H1 (cell line): ENCODE results near the gene SCMH1. TPM values are rescaled to one million over a fixed set of nuclear protein-coding genes. Genes with fewer than 3 reads are reported as not detected.

Source experiments
- CTCF ChIA-PET: fragments of 300-600 bp; sonication (Branson Sonifier 250); formaldehyde crosslinking; loops from one replicate; lab custom pipeline; 2021; ENCODE audit not compliant: partially characterized antibody; lab: Charles Lee
- POLR2A ChIA-PET: fragments of 300-600 bp; sonication (Branson Sonifier 250); formaldehyde crosslinking; loops from one replicate; lab custom pipeline; 2021; ENCODE audit warnings: inconsistent platforms; ENCODE audit not compliant: partially characterized antibody; lab: Charles Lee
- DNase-seq, 2 experiments: peaks; one replicate each; pipeline versions ENCODE4 v3.0.0 to v3.0.0-alpha.2; 2010 to 2022; ENCODE audit warnings: low spot score in 2 of 2, low read depth in 1 of 2, mixed read lengths in 1 of 2
- FAIRE-seq: peaks from 2 replicates; lab custom pipeline; 2011; peaks lifted over from hg19 to GRCh38; lab: Jason Lieb, UNC
- H2AFZ ChIP-seq: 2 replicates; pipeline ENCODE4 v1.8.1; 2012; ENCODE audit warnings: low read length, inconsistent platforms
- H2AK5ac ChIP-seq: 2 replicates; pipeline ENCODE4 v1.6.1; 2013; ENCODE audit warnings: low read depth, low read length
- H2BK120ac ChIP-seq: replicated peaks from 2 replicates; pipeline ENCODE3; 2013; ENCODE audit warnings: low read depth, low read length, inconsistent platforms
- H2BK12ac ChIP-seq: 2 replicates; pipeline ENCODE4 v1.6.1; 2013; ENCODE audit warnings: low read depth, low read length
- H2BK15ac ChIP-seq: 2 replicates; pipeline ENCODE4 v1.6.1; 2013; ENCODE audit warnings: low read length
- H2BK20ac ChIP-seq: 2 replicates; pipeline ENCODE4 v1.6.1; 2013; ENCODE audit warnings: low read length
- H2BK5ac ChIP-seq: 2 replicates; pipeline ENCODE4 v1.6.1; 2013; ENCODE audit warnings: low read depth, low read length
- H3K14ac ChIP-seq: 2 replicates; pipeline ENCODE4 v1.6.1; 2013; ENCODE audit warnings: inconsistent platforms; ENCODE audit not compliant: insufficient read length
- H3K18ac ChIP-seq: 2 replicates; pipeline ENCODE4 v1.6.1; 2013; ENCODE audit warnings: low read length; ENCODE audit errors: extremely low read depth
- H3K23ac ChIP-seq: 2 replicates; pipeline ENCODE4 v1.6.1; 2013; ENCODE audit warnings: inconsistent platforms; ENCODE audit not compliant: insufficient read length
- H3K23me2 ChIP-seq: 2 replicates; pipeline ENCODE4 v1.6.1; 2013; ENCODE audit warnings: low read depth, low read length
- H3K27ac ChIP-seq: 2 replicates; pipeline ENCODE4 v1.6.1; 2011; ENCODE audit warnings: low read depth, low read length, inconsistent platforms
- H3K27me3 ChIP-seq, 4 experiments: replicated peaks in 1 of 4; 1 replicate in 1 of 4; 2 replicates in 3 of 4; pipeline versions ENCODE4 v1.6.1 to v1.8.1; 2011 to 2013; ENCODE audit warnings: low read length in 3 of 4, mild to moderate bottlenecking in 3 of 4, inconsistent platforms in 2 of 4, mixed read lengths in 2 of 4, moderate library complexity in 1 of 4; ENCODE audit not compliant: control insufficient read depth in 3 of 4, insufficient read depth in 3 of 4; ENCODE audit errors: extremely low read depth in 1 of 4
- H3K36me3 ChIP-seq, 4 experiments: 2 replicates each; pipeline versions ENCODE4 v1.6.1 to v1.8.1; 2011 to 2013; ENCODE audit warnings: mild to moderate bottlenecking in 4 of 4, low read length in 3 of 4, moderate library complexity in 2 of 4, control low read depth in 1 of 4, inconsistent platforms in 1 of 4; ENCODE audit not compliant: insufficient read depth in 4 of 4, control insufficient read depth in 2 of 4
- H3K4ac ChIP-seq: replicated peaks from 2 replicates; pipeline ENCODE3; 2013; ENCODE audit warnings: low read length, low read depth, mixed read lengths, inconsistent platforms; ENCODE audit not compliant: insufficient read length
- H3K4me1 ChIP-seq, 4 experiments: replicated peaks in 1 of 4; 1 replicate in 1 of 4; 2 replicates in 3 of 4; pipeline versions ENCODE4 v1.6.1 to v1.8.1; 2011 to 2013; ENCODE audit warnings: low read length in 3 of 4, inconsistent platforms in 2 of 4, mixed read lengths in 1 of 4; ENCODE audit not compliant: insufficient read depth in 4 of 4, control insufficient read depth in 3 of 4
- H3K4me2 ChIP-seq, 2 experiments: 2 replicates each; pipeline versions ENCODE4 v1.6.1 to v1.8.1; 2011 to 2013; ENCODE audit warnings: low read depth in 2 of 2, low read length in 2 of 2, control low read depth in 1 of 2, inconsistent platforms in 1 of 2, mild to moderate bottlenecking in 1 of 2; ENCODE audit not compliant: insufficient read depth in 1 of 2
- H3K4me3 ChIP-seq, 4 experiments: fragments of 200-600, 300-600 bp in 1 of 4; sonication (generic), shearing (Covaris generic), sonication (Bioruptor Twin) in 1 of 4; 2 replicates each; pipeline versions ENCODE4 v1.5.1 to v1.8.1; 2011 to 2016; ENCODE audit warnings: low read length in 4 of 4, low read depth in 3 of 4, control low read depth in 2 of 4, inconsistent platforms in 2 of 4, mild to moderate bottlenecking in 2 of 4, mixed read lengths in 1 of 4, moderate library complexity in 1 of 4; ENCODE audit not compliant: insufficient read depth in 2 of 4; ENCODE audit errors: extremely low read depth in 1 of 4
- H3K56ac ChIP-seq: replicated peaks from 2 replicates; pipeline ENCODE3; 2013; ENCODE audit warnings: low read depth, mild to moderate bottlenecking, mixed read lengths, low read length, inconsistent platforms; ENCODE audit not compliant: insufficient read length
- H3K79me1 ChIP-seq: 2 replicates; pipeline ENCODE4 v1.6.1; 2013; ENCODE audit warnings: low read depth, low read length, control low read depth
- H3K79me2 ChIP-seq, 2 experiments: 2 replicates each; pipeline versions ENCODE4 v1.6.1 to v1.8.1; 2012 to 2013; ENCODE audit warnings: low read length in 2 of 2, mild to moderate bottlenecking in 2 of 2, inconsistent platforms in 1 of 2; ENCODE audit not compliant: insufficient read depth in 2 of 2, control insufficient read depth in 1 of 2
- H3K9ac ChIP-seq, 4 experiments: replicated peaks in 1 of 4; 1 replicate in 1 of 4; 2 replicates in 3 of 4; pipeline versions ENCODE4 v1.6.1 to v1.8.1; 2011 to 2013; ENCODE audit warnings: low read depth in 3 of 4, low read length in 3 of 4, control low read depth in 2 of 4, mild to moderate bottlenecking in 2 of 4, moderate library complexity in 2 of 4, inconsistent platforms in 1 of 4; ENCODE audit errors: extremely low read depth in 1 of 4
- H3K9me3 ChIP-seq, 2 experiments: 2 replicates each; pipeline versions ENCODE4 v1.6.1 to v1.8.1; 2012 to 2013; ENCODE audit warnings: mild to moderate bottlenecking in 2 of 2, moderate library complexity in 2 of 2, control low read depth in 1 of 2, inconsistent platforms in 1 of 2, low read depth in 1 of 2, low read length in 1 of 2, mixed read lengths in 1 of 2; ENCODE audit not compliant: insufficient read depth in 2 of 2
- H4K20me1 ChIP-seq, 2 experiments: replicated peaks in 1 of 2; 2 replicates each; pipeline versions ENCODE3 to v1.8.1; 2011 to 2013; ENCODE audit warnings: inconsistent platforms in 2 of 2, low read length in 2 of 2, mild to moderate bottlenecking in 1 of 2; ENCODE audit not compliant: insufficient read depth in 2 of 2, control insufficient read depth in 1 of 2
- H4K5ac ChIP-seq: 2 replicates; pipeline ENCODE4 v1.6.1; 2013; ENCODE audit warnings: low read length, low read depth, mixed read lengths, inconsistent platforms; ENCODE audit not compliant: insufficient read length
- H4K8ac ChIP-seq: 2 replicates; pipeline ENCODE4 v1.8.0; 2013; ENCODE audit warnings: mild to moderate bottlenecking, moderate library complexity, low read length, inconsistent platforms; ENCODE audit not compliant: insufficient read depth; ENCODE audit errors: extremely low read depth
- H4K91ac ChIP-seq: replicated peaks from 2 replicates; pipeline ENCODE3; 2013; ENCODE audit warnings: low read length, mixed read lengths, inconsistent platforms; ENCODE audit not compliant: insufficient read length
- ATF3 ChIP-seq: IDR thresholded peaks from 2 replicates; pipeline ENCODE4 v1.6.1; 2011; ENCODE audit warnings: low read depth, mild to moderate bottlenecking, low read length; ENCODE audit not compliant: insufficient read depth
- E2F6 ChIP-seq: IDR thresholded peaks from 2 replicates; pipeline ENCODE4 v1.6.1; 2012; ENCODE audit warnings: inconsistent platforms
- EZH2 ChIP-seq: fragments of 200-600 bp; sonication (generic); IDR thresholded peaks from 2 replicates; pipeline ENCODE4 v1.7.1; 2012; ENCODE audit warnings: low read depth, mild to moderate bottlenecking, moderate library complexity, low read length, inconsistent platforms; ENCODE audit not compliant: severe bottlenecking
- FOSL1 ChIP-seq: IDR thresholded peaks from 2 replicates; pipeline ENCODE4 v1.6.1; 2011; ENCODE audit warnings: mild to moderate bottlenecking, low read depth, low read length, moderate library complexity; ENCODE audit not compliant: insufficient read depth
- HDAC6 ChIP-seq: IDR thresholded peaks from one replicate; pipeline ENCODE4 v1.7.1; 2012; ENCODE audit warnings: low read depth, mild to moderate bottlenecking, inconsistent platforms, low read length, moderate library complexity
- PHF8 ChIP-seq: fragments of 200-600 bp; sonication (generic); conservative IDR thresholded peaks from 2 replicates; pipeline ENCODE4 v1.7.1; 2012; ENCODE audit warnings: low read depth, mild to moderate bottlenecking, inconsistent platforms, low read length, moderate library complexity
- RNF2 ChIP-seq: fragments of 200-900, 300-1000 bp; sonication (generic); IDR thresholded peaks from 2 replicates; pipeline ENCODE4 v1.7.1; 2016; ENCODE audit warnings: borderline replicate concordance, low read depth, mild to moderate bottlenecking, antibody characterized with exemption, low read length; ENCODE audit not compliant: poor library complexity, severe bottlenecking; ENCODE audit errors: missing control alignments
- SIN3A ChIP-seq, 2 experiments: IDR thresholded peaks in 1 of 2; conservative IDR thresholded peaks in 1 of 2; 2 replicates each; pipeline ENCODE4 v1.6.1; 2011 to 2012; ENCODE audit warnings: low read length in 2 of 2, improper control_type of control experiment in 1 of 2, low read depth in 1 of 2, mild to moderate bottlenecking in 1 of 2
- SRF ChIP-seq: IDR thresholded peaks from 2 replicates; pipeline ENCODE4 v1.6.1; 2011; ENCODE audit warnings: mild to moderate bottlenecking, low read depth, low read length, moderate library complexity
- TAF7 ChIP-seq: optimal IDR thresholded peaks from 2 replicates; pipeline ENCODE3; 2011; ENCODE audit warnings: low read depth, mild to moderate bottlenecking, inconsistent platforms, low read length, moderate library complexity, borderline replicate concordance
- TCF12 ChIP-seq: IDR thresholded peaks from 2 replicates; pipeline ENCODE4 v1.6.1; 2011; ENCODE audit warnings: low read depth, mild to moderate bottlenecking, low read length
- WGBS, 2 experiments: shearing (Covaris generic) in 1 of 2; methylation state at CpG; one replicate each; pipeline versions ENCODE4 v1.1.6 to v1.1.7; 2013 to 2015; ENCODE audit warnings: low lambda C conversion rate in 2 of 2, mixed read lengths in 2 of 2, inconsistent platforms in 1 of 2, low coverage in 1 of 2, missing lambda C conversion rate in 1 of 2; ENCODE audit not compliant: insufficient replicate concordance in 2 of 2, insufficient coverage in 1 of 2, insufficient read length in 1 of 2; ENCODE audit errors: extremely low coverage in 1 of 2, missing lambda C conversion rate in 1 of 2; 5-methylcytosine and 5-hydroxymethylcytosine counted together
- polyA plus RNA-seq, 7 experiments: library from polyadenylated mRNA; depleted of rRNA in 3 of 7; stranded (reverse) in 5 of 7; unstranded in 2 of 7; fragments of >200 nt in 5 of 7; fragments of 200-250 nt in 2 of 7; gene quantifications; 1 replicate in 5 of 7; 2 replicates in 1 of 7; 4 replicates in 1 of 7; pipeline versions ENCODE4 v1.2.1 to v1.2.3, GENCODE V29; 2011 to 2013; ENCODE audit warnings: missing spikeins in 2 of 7, mixed read lengths in 2 of 7
- total RNA-seq: library from RNA; stranded (reverse); fragmentation: NEBNext Ultra II Directional; extraction: Animal tissue kit (Norgen Biotek cat#: 25700); gene quantifications from 2 replicates; pipeline ENCODE4 v1.2.1, GENCODE V29; 2021

Gene SCMH1
- total and polyA plus RNA-seq, 2 of the 8 experiments (the other 6 are each of a cell fraction or from before 2014, with no cell fraction given): 16.6 to 30.7 TPM

DNA sequence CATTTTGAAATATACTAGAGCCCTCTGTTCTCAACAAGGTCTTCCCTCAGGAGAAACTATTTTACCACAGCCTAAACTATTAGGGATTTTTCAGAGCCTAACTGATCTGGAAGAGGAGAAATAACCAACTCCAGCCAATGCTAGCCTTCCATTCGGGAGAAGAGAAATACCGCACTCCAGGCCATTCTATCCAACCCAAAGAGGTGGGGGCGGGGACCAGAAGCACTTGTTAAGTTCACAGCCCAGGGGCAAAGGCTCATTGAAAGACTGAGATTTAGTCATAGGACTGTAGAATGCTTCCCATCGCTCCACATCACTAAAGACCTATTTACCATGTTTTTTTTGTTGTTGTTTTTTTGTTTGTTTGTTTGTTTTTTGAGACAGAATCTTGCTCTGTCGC lies 185.2 kb downstream of the SCMH1 start:
- no peaks in the 10 kb centered on the region for H3K79me2 ChIP-seq
- H3K9ac ChIP-seq: no peak overlapping the region
- H3K23me2 ChIP-seq: no peaks in the 10 kb centered on the region
- H3K14ac ChIP-seq: no peak overlapping the region
- no peak overlapping the region for H2AK5ac ChIP-seq
- H3K18ac ChIP-seq: no peak overlapping the region
- no peak overlapping the region for H3K4me2 ChIP-seq
- no peak overlapping the region for H2BK120ac ChIP-seq
- no peak overlapping the region for H3K56ac ChIP-seq
- H3K9me3 ChIP-seq: 0 out of 4 replicates have a peak, but pooled peaks cover 2 to 5% of the 10 kb centered on the region in 2 experiments
- no peaks in the 10 kb centered on the region for H3K27me3 ChIP-seq
- H2BK20ac ChIP-seq: no peak overlapping the region
- H2BK15ac ChIP-seq: no peak overlapping the region
- H2BK12ac ChIP-seq: no peak overlapping the region
- WGBS, 2 experiments: 89% methylated on average over 5 of the region's 5 CpGs; no CpG with 5 or more reads in 1 of the 2 experiments
- H3K27ac ChIP-seq: no peak overlapping the region
- peaks cover 0 to 2% (median 0%) of the 10 kb centered on the region in 4 experiments; a peak in 1 of 8 replicates for H3K36me3 ChIP-seq
- H2AFZ ChIP-seq: no peak overlapping the region
- FAIRE-seq (no peak), DNase-seq (no peak)
- H3K4ac ChIP-seq: no peak overlapping the region
- no peak overlapping the region for H4K5ac ChIP-seq
- no peaks in the 10 kb centered on the region for H3K79me1 ChIP-seq
- no peak overlapping the region for H3K4me3 ChIP-seq
- TF ChIP-seq ATF3: no peak
- TF ChIP-seq E2F6: no peak
- no peak for TF ChIP-seq HDAC6
- no peak for TF ChIP-seq SRF
- no peak for TF ChIP-seq FOSL1
- no peak for TF ChIP-seq EZH2
- TF ChIP-seq RNF2: no peak
- no peak for TF ChIP-seq TAF7
- TF ChIP-seq TCF12: no peak
- TF ChIP-seq SIN3A (conservative IDR thresholded peaks at IDR 0.05 in 1 of 2, IDR thresholded peaks at IDR 0.05 in 1 of 2; ENCODE audit: low read depth in 1 of 2, low read length in 2 of 2): no peak
- no peak for TF ChIP-seq PHF8
- no peaks in the 10 kb centered on the region for H3K4me1 ChIP-seq
- no peak overlapping the region for H4K91ac ChIP-seq
- no peaks in the 10 kb centered on the region for H4K20me1 ChIP-seq
- no peak overlapping the region for H3K23ac ChIP-seq
- ChIA-PET CTCF (no interaction called here), POLR2A (no interaction called here)
- no peak overlapping the region for H4K8ac ChIP-seq
- H2BK5ac ChIP-seq: no peak overlapping the region
